Testis (tissue), 2 donors: ENCODE data around the gene MCC.

Experiments
- CTCF ChIP-seq, 3 experiments: fragments of 450-650 bp in 2 of 3; fragments of 200-600 bp in 1 of 3; sonication (generic) in 1 of 3; IDR thresholded peaks; one replicate each; pipeline ENCODE4 v1.5.1; 2016 to 2019; ENCODE audit warnings: antibody characterized with exemption in 3 of 3, mild to moderate bottlenecking in 2 of 3, moderate library complexity in 1 of 3
- POLR2A ChIP-seq: fragments of 450-650 bp; IDR thresholded peaks from one replicate; pipeline ENCODE4 v1.6.1; 2017; ENCODE audit warnings: antibody characterized with exemption, mild to moderate bottlenecking, moderate library complexity

- TF ChIP-seq CTCF (IDR thresholded peaks at IDR 0.05) = no peak
- no peak for TF ChIP-seq POLR2A
Measured at GRCh38 chr5:113091622-113092021, 396.6 kb downstream of the MCC start.
